ENCODE data around the gene ARHGEF7.

The ARHGEF7 gene

GRCh38 chr13:111219950-111220349, 104.8 kb downstream of the ARHGEF7 start:
- TF ChIP-seq, protein P1, sequence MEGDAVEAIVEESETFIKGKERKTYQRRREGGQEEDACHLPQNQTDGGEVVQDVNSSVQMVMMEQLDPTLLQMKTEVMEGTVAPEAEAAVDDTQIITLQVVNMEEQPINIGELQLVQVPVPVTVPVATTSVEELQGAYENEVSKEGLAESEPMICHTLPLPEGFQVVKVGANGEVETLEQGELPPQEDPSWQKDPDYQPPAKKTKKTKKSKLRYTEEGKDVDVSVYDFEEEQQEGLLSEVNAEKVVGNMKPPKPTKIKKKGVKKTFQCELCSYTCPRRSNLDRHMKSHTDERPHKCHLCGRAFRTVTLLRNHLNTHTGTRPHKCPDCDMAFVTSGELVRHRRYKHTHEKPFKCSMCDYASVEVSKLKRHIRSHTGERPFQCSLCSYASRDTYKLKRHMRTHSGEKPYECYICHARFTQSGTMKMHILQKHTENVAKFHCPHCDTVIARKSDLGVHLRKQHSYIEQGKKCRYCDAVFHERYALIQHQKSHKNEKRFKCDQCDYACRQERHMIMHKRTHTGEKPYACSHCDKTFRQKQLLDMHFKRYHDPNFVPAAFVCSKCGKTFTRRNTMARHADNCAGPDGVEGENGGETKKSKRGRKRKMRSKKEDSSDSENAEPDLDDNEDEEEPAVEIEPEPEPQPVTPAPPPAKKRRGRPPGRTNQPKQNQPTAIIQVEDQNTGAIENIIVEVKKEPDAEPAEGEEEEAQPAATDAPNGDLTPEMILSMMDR (IDR thresholded peaks at IDR 0.05; ENCODE audit: insufficient read depth, low read length, poor library complexity, severe bottlenecking), result no peak
- no peaks in the 10 kb centered on the region for H3K27me3 ChIP-seq (replicated peaks; ENCODE audit: control insufficient read depth, insufficient read depth, low read length)
- H3K36me3 ChIP-seq (ENCODE audit: control insufficient read depth, insufficient read depth, low read length), result peaks cover 7% of the 10 kb centered on the region
- DNase-seq (ENCODE audit: extremely low read depth, insufficient read length), result no peak
- H3K4me3 ChIP-seq (replicated peaks; ENCODE audit: low read depth, low read length), result no peak overlapping the region

GRCh38 chr13:111225166-111225565, 110.1 kb downstream of the ARHGEF7 start:
- H3K36me3 ChIP-seq (ENCODE audit: control insufficient read depth, insufficient read depth, low read length), result peaks cover 20% of the 10 kb centered on the region
- H3K27me3 ChIP-seq (replicated peaks; ENCODE audit: control insufficient read depth, insufficient read depth, low read length), result no peaks in the 10 kb centered on the region
- TF ChIP-seq, protein P1 (IDR thresholded peaks at IDR 0.05; ENCODE audit: insufficient read depth, low read length, poor library complexity, severe bottlenecking), result no peak
- no peak for DNase-seq (ENCODE audit: extremely low read depth, insufficient read length)
- H3K4me3 ChIP-seq (replicated peaks; ENCODE audit: low read depth, low read length), result no peak overlapping the region

DNA sequence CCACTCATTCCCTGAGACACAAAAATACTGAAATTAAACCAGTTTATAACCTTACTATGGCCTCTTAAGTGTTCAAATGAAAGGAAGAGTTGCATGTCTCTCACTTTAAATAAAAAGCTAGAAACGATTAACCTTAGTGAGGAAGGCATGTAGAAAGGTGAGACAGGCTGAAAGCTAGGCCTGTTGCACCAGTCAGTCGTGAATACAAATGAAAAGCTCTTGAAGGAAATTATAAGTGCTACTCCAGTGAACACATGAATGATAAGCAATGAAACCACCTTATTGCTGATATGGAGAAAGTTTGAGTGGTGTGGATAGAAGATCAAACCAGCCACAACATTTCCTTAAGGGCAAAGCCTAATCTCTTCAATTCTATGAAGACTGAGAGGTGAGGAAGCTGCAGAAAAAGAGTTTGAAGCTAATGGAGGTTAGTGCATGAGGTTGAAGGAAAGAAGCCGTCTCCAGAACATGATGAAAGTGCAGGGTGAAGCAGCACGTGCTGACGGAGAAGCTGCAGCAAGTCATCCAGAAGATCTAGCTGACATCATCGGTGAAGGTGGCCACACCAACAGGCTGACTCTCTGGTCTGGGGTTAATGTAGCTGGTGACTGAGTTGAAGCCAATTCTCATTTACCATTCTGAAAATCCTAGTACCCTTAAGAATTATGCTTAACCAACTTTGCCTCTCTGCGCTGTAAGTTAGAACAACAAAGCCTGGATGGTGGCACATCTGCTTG, 110.9 kb downstream of the ARHGEF7 start:
- TF ChIP-seq, protein P1 (IDR thresholded peaks at IDR 0.05; ENCODE audit: insufficient read depth, low read length, poor library complexity, severe bottlenecking), result no peak
- no peak overlapping the region for H3K4me3 ChIP-seq (replicated peaks; ENCODE audit: low read depth, low read length)

GRCh38 chr13:111227405-111227804, 112.3 kb downstream of the ARHGEF7 start:
- H3K27me3 ChIP-seq (replicated peaks; ENCODE audit: control insufficient read depth, insufficient read depth, low read length), result no peaks in the 10 kb centered on the region
- no peak overlapping the region for H3K4me3 ChIP-seq (replicated peaks; ENCODE audit: low read depth, low read length)
- no peak for DNase-seq (ENCODE audit: extremely low read depth, insufficient read length)
- peaks cover 25% of the 10 kb centered on the region for H3K36me3 ChIP-seq (ENCODE audit: control insufficient read depth, insufficient read depth, low read length)
- TF ChIP-seq, protein P1 (IDR thresholded peaks at IDR 0.05; ENCODE audit: insufficient read depth, low read length, poor library complexity, severe bottlenecking), result no peak

More for the DNA sequence above, 110.9 kb downstream of the ARHGEF7 start:
- DNase-seq (ENCODE audit: extremely low read depth, insufficient read length), result no peak
- Histone ChIP-seq H3K27me3 (replicated peaks; ENCODE audit: control insufficient read depth, insufficient read depth, low read length) (no peaks in the 10 kb centered on the region), H3K36me3 (ENCODE audit: control insufficient read depth, insufficient read depth, low read length) (peaks cover 21% of the 10 kb centered on the region)

- H3K36me3 ChIP-seq (ENCODE audit: control insufficient read depth, insufficient read depth, low read length), result peaks cover 27% of the 10 kb centered on the region
- no peak for DNase-seq (ENCODE audit: extremely low read depth, insufficient read length)
- TF ChIP-seq, protein P1 (IDR thresholded peaks at IDR 0.05; ENCODE audit: insufficient read depth, low read length, poor library complexity, severe bottlenecking), result no peak
Measured at GRCh38 chr13:111228262-111229144, 113.4 kb downstream of the ARHGEF7 start.

More at GRCh38 chr13:111228262-111229144, 113.4 kb downstream of the ARHGEF7 start:
- Histone ChIP-seq H3K27me3 (replicated peaks; ENCODE audit: control insufficient read depth, insufficient read depth, low read length) (no peaks in the 10 kb centered on the region), H3K4me3 (replicated peaks; ENCODE audit: low read depth, low read length) (no peak overlapping the region)

All from GM06990 (cell line).